H9 (cell line): Measurements from ENCODE around the gene KIAA0825. TPM values are rescaled to one million over a fixed set of nuclear protein-coding genes. Genes with fewer than 3 reads are reported as not detected.

ENCODE experiments used
- DNase-seq: peaks from one replicate; pipeline ENCODE4 v3.0.0-alpha.2; 2017
- H2AFZ ChIP-seq: one replicate; pipeline ENCODE4 v1.6.1; 2013; ENCODE audit warnings: mild to moderate bottlenecking, low read length, control low read depth, moderate library complexity
- H2AK5ac ChIP-seq: 2 replicates; pipeline ENCODE4 v1.6.1; 2013; ENCODE audit warnings: low read length, control low read depth, mixed read lengths; ENCODE audit not compliant: insufficient read length
- H2BK120ac ChIP-seq: one replicate; pipeline ENCODE4 v1.6.1; 2013; ENCODE audit warnings: low read depth, mild to moderate bottlenecking, low read length, control low read depth, inconsistent platforms; ENCODE audit not compliant: poor library complexity, severe bottlenecking
- H2BK12ac ChIP-seq: 2 replicates; pipeline ENCODE4 v1.6.1; 2013; ENCODE audit warnings: low read length, control low read depth, mixed read lengths, low read depth; ENCODE audit not compliant: insufficient read length
- H2BK15ac ChIP-seq: 2 replicates; pipeline ENCODE4 v1.6.1; 2013; ENCODE audit warnings: low read depth, low read length, control low read depth
- H2BK20ac ChIP-seq: one replicate; pipeline ENCODE4 v1.6.1; 2013; ENCODE audit warnings: low read depth, mild to moderate bottlenecking, low read length, control low read depth, inconsistent platforms; ENCODE audit not compliant: poor library complexity, severe bottlenecking
- H2BK5ac ChIP-seq: 2 replicates; pipeline ENCODE4 v1.6.1; 2013; ENCODE audit warnings: low read length, control low read depth, mixed read lengths; ENCODE audit not compliant: insufficient read length
- H3K14ac ChIP-seq: 2 replicates; pipeline ENCODE4 v1.6.1; 2013; ENCODE audit warnings: low read length, control low read depth; ENCODE audit not compliant: insufficient read depth
- H3K18ac ChIP-seq: 2 replicates; pipeline ENCODE4 v1.6.1; 2013; ENCODE audit warnings: low read depth, mild to moderate bottlenecking, mixed read lengths, low read length, control low read depth; ENCODE audit not compliant: insufficient read length
- H3K23ac ChIP-seq: 2 replicates; pipeline ENCODE4 v1.6.1; 2013; ENCODE audit warnings: low read length, control low read depth, mixed read lengths, low read depth; ENCODE audit not compliant: insufficient read length
- H3K23me2 ChIP-seq: 2 replicates; pipeline ENCODE4 v1.6.1; 2013; ENCODE audit warnings: low read depth, mild to moderate bottlenecking, mixed read lengths, low read length, control low read depth; ENCODE audit not compliant: insufficient read length, poor library complexity, severe bottlenecking
- H3K27ac ChIP-seq: 2 replicates; pipeline ENCODE4 v1.5.1; 2013; ENCODE audit warnings: low read length, control low read depth, mixed read lengths, low read depth; ENCODE audit not compliant: insufficient read length
- H3K27me3 ChIP-seq: 2 replicates; pipeline ENCODE4 v1.6.1; 2013; ENCODE audit warnings: low read length, control low read depth, inconsistent platforms; ENCODE audit not compliant: insufficient read depth
- H3K4ac ChIP-seq: 2 replicates; pipeline ENCODE4 v1.6.1; 2013; ENCODE audit warnings: low read depth, mild to moderate bottlenecking, control low read depth, inconsistent platforms, low read length, moderate library complexity
- H3K4me1 ChIP-seq: 2 replicates; pipeline ENCODE4 v1.6.1; 2013; ENCODE audit warnings: low read length, control low read depth, inconsistent platforms; ENCODE audit not compliant: insufficient read depth
- H3K4me2 ChIP-seq: 2 replicates; pipeline ENCODE4 v1.6.1; 2013; ENCODE audit warnings: low read length, control low read depth, mixed read lengths; ENCODE audit not compliant: insufficient read length, insufficient read depth
- H3K56ac ChIP-seq: 2 replicates; pipeline ENCODE4 v1.6.1; 2013; ENCODE audit warnings: low read depth, mild to moderate bottlenecking, mixed read lengths, low read length, control low read depth; ENCODE audit not compliant: insufficient read length
- H3K79me1 ChIP-seq: 2 replicates; pipeline ENCODE4 v1.6.1; 2013; ENCODE audit warnings: low read depth, mild to moderate bottlenecking, moderate library complexity, low read length, control low read depth, inconsistent platforms; ENCODE audit not compliant: insufficient read depth, poor library complexity, severe bottlenecking
- H3K79me2 ChIP-seq: 2 replicates; pipeline ENCODE4 v1.6.1; 2013; ENCODE audit warnings: low read length, control low read depth, inconsistent platforms; ENCODE audit not compliant: insufficient read depth
- H3K9ac ChIP-seq: 2 replicates; pipeline ENCODE4 v1.6.1; 2013; ENCODE audit warnings: low read length, control low read depth, mixed read lengths; ENCODE audit not compliant: insufficient read length; ENCODE audit errors: extremely low read depth
- H3K9me3 ChIP-seq: one replicate; pipeline ENCODE4 v1.6.1; 2013; ENCODE audit warnings: low read depth, low read length, inconsistent platforms; ENCODE audit not compliant: control insufficient read depth
- H3T11ph ChIP-seq: one replicate; pipeline ENCODE4 v1.6.1; 2013; ENCODE audit warnings: mild to moderate bottlenecking, low read length, control low read depth, inconsistent platforms
- H4K20me1 ChIP-seq: one replicate; pipeline ENCODE4 v1.6.1; 2013; ENCODE audit not compliant: control insufficient read depth, insufficient read length, insufficient read depth
- H4K5ac ChIP-seq: 2 replicates; pipeline ENCODE4 v1.6.1; 2013; ENCODE audit warnings: low read depth, mild to moderate bottlenecking, mixed read lengths, low read length, control low read depth; ENCODE audit not compliant: insufficient read length
- H4K8ac ChIP-seq: replicated peaks from 2 replicates; pipeline ENCODE4 v1.6.1; 2013; ENCODE audit warnings: low read length, control low read depth, mixed read lengths, low read depth; ENCODE audit not compliant: insufficient read length
- H4K91ac ChIP-seq: 2 replicates; pipeline ENCODE4 v1.6.1; 2013; ENCODE audit warnings: low read depth, mild to moderate bottlenecking, moderate library complexity, mixed read lengths, low read length, control low read depth; ENCODE audit not compliant: insufficient read length
- H3K27ac Mint-ChIP-seq, 3 experiments: 2 replicates in 2 of 3; 3 replicates in 1 of 3; pipeline ENCODE4 v1.8.0; 2020 to 2021; ENCODE audit warnings: mixed read lengths in 3 of 3, mild to moderate bottlenecking in 1 of 3, moderate library complexity in 1 of 3
- H3K27me3 Mint-ChIP-seq: 2 replicates; pipeline ENCODE4 v1.8.0; 2021; ENCODE audit warnings: low read depth, mild to moderate bottlenecking, moderate library complexity, mixed read lengths
- H3K36me3 Mint-ChIP-seq, 3 experiments: 2 replicates in 2 of 3; 3 replicates in 1 of 3; pipeline ENCODE4 v1.8.0; 2020 to 2021; ENCODE audit warnings: low read depth in 3 of 3, mixed read lengths in 3 of 3; ENCODE audit not compliant: insufficient read depth in 1 of 3
- H3K4me1 Mint-ChIP-seq, 2 experiments: 2 replicates each; pipeline ENCODE4 v1.8.0; 2020; ENCODE audit warnings: mixed read lengths in 2 of 2
- H3K4me3 Mint-ChIP-seq, 2 experiments: 2 replicates in 1 of 2; 3 replicates in 1 of 2; pipeline ENCODE4 v1.8.0; 2020 to 2021; ENCODE audit warnings: mild to moderate bottlenecking in 2 of 2, mixed read lengths in 2 of 2, moderate library complexity in 1 of 2
- H3K9me3 Mint-ChIP-seq, 2 experiments: 2 replicates in 1 of 2; 3 replicates in 1 of 2; pipeline ENCODE4 v1.8.0; 2020; ENCODE audit warnings: mild to moderate bottlenecking in 2 of 2, mixed read lengths in 2 of 2, moderate library complexity in 1 of 2
- WGBS: extraction: QIAGEN DNeasy Blood & Tissue Kit; methylation state at CpG from one replicate; pipeline ENCODE4 v1.1.7; 2013; ENCODE audit warnings: missing lambda C conversion rate, low lambda C conversion rate, mixed read lengths; ENCODE audit not compliant: insufficient read length; ENCODE audit errors: extremely low coverage; 5-methylcytosine and 5-hydroxymethylcytosine counted together
- total RNA-seq: library from RNA; stranded (reverse); gene quantifications from 2 replicates; pipeline ENCODE4 v1.2.1, GENCODE V29; 2021
- TF ChIP-seq, protein P1 (sequence below): fragments of 200-600 bp; sonication (generic); conservative IDR thresholded peaks from 3 replicates; pipeline ENCODE4 v1.8.0; 2021; ENCODE audit warnings: antibody characterized with exemption, mild to moderate bottlenecking

Gene KIAA0825
- total RNA-seq, 1 experiment from 2014 or later = 1.8 TPM

DNA sequence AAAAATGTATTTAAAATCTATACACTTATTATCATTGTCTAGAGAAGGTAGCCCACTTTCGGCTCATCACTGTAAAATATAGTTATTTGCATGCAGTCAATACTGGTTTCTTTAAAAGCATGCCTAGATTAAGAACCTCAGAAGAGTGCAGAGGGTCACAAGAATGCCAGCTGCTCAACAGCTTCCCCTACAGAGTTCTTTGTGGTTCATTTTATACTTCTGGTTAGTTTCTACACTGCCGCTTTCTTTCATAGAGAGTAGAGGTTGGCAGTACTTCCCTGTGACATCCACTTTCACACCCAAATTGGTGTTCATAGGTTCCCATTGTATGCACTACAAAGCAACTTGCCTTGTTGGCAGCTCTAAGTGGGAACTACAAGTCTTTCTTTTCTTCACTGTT, 137.3 kb downstream of the KIAA0825 start:
- H3K4me1 Mint-ChIP-seq = no peaks in the 10 kb centered on the region
- Histone ChIP-seq H4K8ac (no peak overlapping the region), H3K4me2 (no peak overlapping the region), H3K56ac (no peak overlapping the region), H4K5ac (no peak overlapping the region), H2BK20ac (no peak overlapping the region), H3K9me3 (no peaks in the 10 kb centered on the region), H3K4me1 (no peaks in the 10 kb centered on the region), H3K23me2 (no peaks in the 10 kb centered on the region), H2BK5ac (no peak overlapping the region), H2BK12ac (no peak overlapping the region), H3K79me2 (no peaks in the 10 kb centered on the region), H2AFZ (no peak overlapping the region), H2BK120ac (no peak overlapping the region), H3K27me3 (no peaks in the 10 kb centered on the region), H3K4ac (no peak overlapping the region), H3K27ac (no peak overlapping the region), H3K79me1 (no peaks in the 10 kb centered on the region), H2AK5ac (no peak overlapping the region), H3K23ac (no peak overlapping the region), H2BK15ac (no peak overlapping the region), H3T11ph (no peak overlapping the region), H3K18ac (no peak overlapping the region), H3K14ac (no peak overlapping the region), H4K91ac (no peak overlapping the region), H3K9ac (no peak overlapping the region), H4K20me1 (no peaks in the 10 kb centered on the region)
- no peaks in the 10 kb centered on the region for H3K9me3 Mint-ChIP-seq
- no CpG with 5 or more reads among the region's 2 CpGs for WGBS
- TF ChIP-seq, protein P1, sequence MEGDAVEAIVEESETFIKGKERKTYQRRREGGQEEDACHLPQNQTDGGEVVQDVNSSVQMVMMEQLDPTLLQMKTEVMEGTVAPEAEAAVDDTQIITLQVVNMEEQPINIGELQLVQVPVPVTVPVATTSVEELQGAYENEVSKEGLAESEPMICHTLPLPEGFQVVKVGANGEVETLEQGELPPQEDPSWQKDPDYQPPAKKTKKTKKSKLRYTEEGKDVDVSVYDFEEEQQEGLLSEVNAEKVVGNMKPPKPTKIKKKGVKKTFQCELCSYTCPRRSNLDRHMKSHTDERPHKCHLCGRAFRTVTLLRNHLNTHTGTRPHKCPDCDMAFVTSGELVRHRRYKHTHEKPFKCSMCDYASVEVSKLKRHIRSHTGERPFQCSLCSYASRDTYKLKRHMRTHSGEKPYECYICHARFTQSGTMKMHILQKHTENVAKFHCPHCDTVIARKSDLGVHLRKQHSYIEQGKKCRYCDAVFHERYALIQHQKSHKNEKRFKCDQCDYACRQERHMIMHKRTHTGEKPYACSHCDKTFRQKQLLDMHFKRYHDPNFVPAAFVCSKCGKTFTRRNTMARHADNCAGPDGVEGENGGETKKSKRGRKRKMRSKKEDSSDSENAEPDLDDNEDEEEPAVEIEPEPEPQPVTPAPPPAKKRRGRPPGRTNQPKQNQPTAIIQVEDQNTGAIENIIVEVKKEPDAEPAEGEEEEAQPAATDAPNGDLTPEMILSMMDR = no peak
- no peak overlapping the region for H3K27ac Mint-ChIP-seq
- no peaks in the 10 kb centered on the region for H3K27me3 Mint-ChIP-seq
- H3K36me3 Mint-ChIP-seq = no peaks in the 10 kb centered on the region
- DNase-seq = no peak
- H3K4me3 Mint-ChIP-seq = no peak overlapping the region
